HepG2 (cell line): Measurements from ENCODE around the gene PTPRQ. TPM values are rescaled to one million over a fixed set of nuclear protein-coding genes. Genes with fewer than 3 reads are reported as not detected.

Experiments
- ATAC-seq: fragments of 200-7000 bp; cut with Tn5 transposase; 3 replicates; pipeline ENCODE4 v1.9.1; 2020; ENCODE audit warnings: mild to moderate bottlenecking, moderate library complexity
- BruUV-seq: library from RNA; stranded (reverse); fragments of 400-500 nt; replicated peaks from 2 replicates; lab custom pipeline; 2021; lab: Mats Ljungman, UMichigan
- CTCF ChIA-PET: fragments of 300-600 bp; formaldehyde crosslinking; extraction: SDS; loops from one replicate; lab custom pipeline; 2021; ENCODE audit warnings: low total read pairs, inconsistent platforms, low intra/inter-chr PET ratio; lab: Yijun Ruan, JAX
- POLR2A ChIA-PET: fragments of 350-600 bp; sonication (Branson Sonifier 250); formaldehyde crosslinking; loops from one replicate; lab custom pipeline; 2020; ENCODE audit warnings: antibody characterized with exemption, inconsistent platforms; lab: Yijun Ruan, JAX
- DNase-seq: peaks from one replicate; pipeline ENCODE4 v3.0.0-alpha.2; 2015; ENCODE audit warnings: low spot score
- FAIRE-seq: peaks from 3 replicates; lab custom pipeline; 2011; peaks lifted over from hg19 to GRCh38; lab: Jason Lieb, UNC
- H2AFZ ChIP-seq: one replicate; pipeline ENCODE4 v1.6.1; 2011; ENCODE audit warnings: low read length, inconsistent platforms
- H3K27ac ChIP-seq: fragments of 300-600 bp; 3 replicates; pipeline ENCODE4 v1.8.0; 2011; ENCODE audit warnings: mixed run types, mild to moderate bottlenecking, mixed read lengths, low read length, inconsistent platforms; ENCODE audit not compliant: insufficient read depth; ENCODE audit errors: extremely low read length
- H3K27me3 ChIP-seq, 2 experiments: fragments of 200-600 bp in 1 of 2; 2 replicates in 1 of 2; 3 replicates in 1 of 2; pipeline versions ENCODE4 v1.6.0 to v1.8.0; 2011; ENCODE audit warnings: low read length in 2 of 2, mild to moderate bottlenecking in 2 of 2, moderate library complexity in 2 of 2, inconsistent platforms in 1 of 2; ENCODE audit not compliant: insufficient read depth in 2 of 2, control insufficient read depth in 1 of 2
- H3K36me3 ChIP-seq, 2 experiments: fragments of 200-600 bp in 1 of 2; replicated peaks in 1 of 2; 2 replicates in 1 of 2; 3 replicates in 1 of 2; pipeline versions ENCODE4 v1.5.1 to v1.8.0; 2011; ENCODE audit warnings: low read length in 2 of 2, inconsistent platforms in 1 of 2; ENCODE audit not compliant: insufficient read depth in 2 of 2, control insufficient read depth in 1 of 2
- H3K4me1 ChIP-seq: 2 replicates; pipeline ENCODE4 v1.5.1; 2012; ENCODE audit warnings: low read length, inconsistent platforms; ENCODE audit not compliant: insufficient read depth
- H3K4me2 ChIP-seq: 2 replicates; pipeline ENCODE4 v1.6.0; 2011; ENCODE audit warnings: low read depth, low read length, inconsistent platforms
- H3K4me3 ChIP-seq, 3 experiments: fragments of 200-600 bp in 1 of 3; sonication (generic), shearing (Covaris generic) in 1 of 3; replicated peaks in 1 of 3; 2 replicates each; pipeline ENCODE4 v1.5.1; 2011 to 2016; ENCODE audit warnings: low read length in 3 of 3, inconsistent platforms in 2 of 3, low read depth in 2 of 3, mild to moderate bottlenecking in 2 of 3, control low read depth in 1 of 3, mixed read lengths in 1 of 3; ENCODE audit not compliant: insufficient read depth in 1 of 3
- H3K79me2 ChIP-seq: one replicate; pipeline ENCODE4 v1.6.1; 2011; ENCODE audit warnings: low read length, inconsistent platforms; ENCODE audit not compliant: insufficient read depth
- H3K9ac ChIP-seq: 2 replicates; pipeline ENCODE4 v1.6.0; 2011; ENCODE audit warnings: mild to moderate bottlenecking, low read depth, low read length, inconsistent platforms; ENCODE audit not compliant: insufficient read depth
- H3K9me3 ChIP-seq: 2 replicates; pipeline ENCODE4 v1.5.1; 2012; ENCODE audit warnings: mild to moderate bottlenecking, low read length
- H4K20me1 ChIP-seq: 2 replicates; pipeline ENCODE4 v1.6.0; 2011; ENCODE audit warnings: inconsistent platforms, mild to moderate bottlenecking, low read length, moderate library complexity; ENCODE audit not compliant: insufficient read depth
- CSRNP2 ChIP-seq: sonication (generic); formaldehyde crosslinking; conservative IDR thresholded peaks from 2 replicates; pipeline ENCODE4 v1.8.0; 2022; ENCODE audit warnings: low read depth, missing genetic modification reagents
- ETV5 ChIP-seq: IDR thresholded peaks from 2 replicates; pipeline ENCODE4 v1.6.1; 2018; ENCODE audit warnings: missing biosample characterization, missing genetic modification reagents, inconsistent platforms, borderline replicate concordance
- MAFF ChIP-seq: IDR thresholded peaks from 2 replicates; pipeline ENCODE4 v1.6.1; 2011; ENCODE audit warnings: low read depth, low read length, improper control_type of control experiment
- MAZ ChIP-seq, 2 experiments: sonication (generic) in 1 of 2; formaldehyde crosslinking in 1 of 2; IDR thresholded peaks; 2 replicates each; pipeline versions ENCODE4 v1.5.0 to v1.6.1; 2012 to 2020; ENCODE audit warnings: low read depth in 2 of 2, mild to moderate bottlenecking in 2 of 2, borderline replicate concordance in 1 of 2, improper control_type of control experiment in 1 of 2, low read length in 1 of 2, missing genetic modification reagents in 1 of 2, moderate library complexity in 1 of 2
- NFE2L1 ChIP-seq: sonication (generic); formaldehyde crosslinking; IDR thresholded peaks from 2 replicates; pipeline ENCODE4 v1.4.0; 2020; ENCODE audit warnings: missing genetic modification reagents, mild to moderate bottlenecking, borderline replicate concordance
- NFKB2 ChIP-seq: sonication (generic); formaldehyde crosslinking; IDR thresholded peaks from 2 replicates; pipeline ENCODE4 v1.4.0; 2020; ENCODE audit warnings: missing genetic modification reagents, borderline replicate concordance
- NR1H2 ChIP-seq: sonication (generic); formaldehyde crosslinking; IDR thresholded peaks from 2 replicates; pipeline ENCODE4 v1.8.1; 2022; ENCODE audit warnings: low read depth, missing genetic modification reagents, borderline replicate concordance
- NRL ChIP-seq: sonication (generic); formaldehyde crosslinking; IDR thresholded peaks from 2 replicates; pipeline ENCODE4 v1.5.0; 2020; ENCODE audit warnings: missing genetic modification reagents, mild to moderate bottlenecking, moderate library complexity, borderline replicate concordance
- SAP130 ChIP-seq: IDR thresholded peaks from 2 replicates; pipeline ENCODE4 v1.6.1; 2016; ENCODE audit warnings: low read depth
- ZNF576 ChIP-seq: sonication (generic); formaldehyde crosslinking; IDR thresholded peaks from 2 replicates; pipeline ENCODE4 v1.4.0; 2020; ENCODE audit warnings: mild to moderate bottlenecking, missing genetic modification reagents
- ZSCAN22 ChIP-seq: sonication (generic); formaldehyde crosslinking; IDR thresholded peaks from 2 replicates; pipeline ENCODE4 v1.4.0; 2020; ENCODE audit warnings: mild to moderate bottlenecking, missing genetic modification reagents
- WGBS: methylation state at CpG from one replicate; pipeline ENCODE4 v1.1.6; 2017; ENCODE audit warnings: low lambda C conversion rate; 5-methylcytosine and 5-hydroxymethylcytosine counted together
- in situ Hi-C: cut with HindIII; loops from 2 replicates; pipeline ENCODE4 v1.10.0; 2017; ENCODE audit warnings: low pct_unique_long_range_greater_than_20kb; ENCODE audit not compliant: extremely low pct_ligation_motif_present
- intact Hi-C: fragments of 100-400 bp; cut with micrococcal nuclease; formaldehyde crosslinking; loops from one replicate; pipeline ENCODE4 v1.10.0; 2022; ENCODE audit not compliant: unreplicated experiment
- polyA plus RNA-seq, 8 experiments: library from polyadenylated mRNA; depleted of rRNA in 3 of 8; stranded (reverse) in 7 of 8; unstranded in 1 of 8; fragments of >200 nt; fragmentation: Illumina TruSeq in 4 of 8; extraction: Trizol in 4 of 8; gene quantifications; 2 replicates each; pipeline versions ENCODE4 v1.2.1 to v1.2.3, GENCODE V29; 2011 to 2016; ENCODE audit warnings: low read depth in 4 of 8, missing spikeins in 1 of 8, mixed read lengths in 1 of 8; ENCODE audit not compliant: insufficient read depth in 1 of 8
- total RNA-seq, 5 experiments: library from RNA; depleted of rRNA; stranded (reverse); fragments of >200 nt; fragmentation: Illumina TruSeq; extraction: Trizol; gene quantifications; 2 replicates each; pipeline ENCODE4 v1.2.3, GENCODE V29; 2016; ENCODE audit warnings: low read depth in 1 of 5
- TF ChIP-seq, protein P1 (sequence below): sonication (generic); formaldehyde crosslinking; IDR thresholded peaks from 2 replicates; pipeline ENCODE4 v1.4.0; 2020; ENCODE audit warnings: missing genetic modification reagents
- TF ChIP-seq, protein P2 (sequence below): sonication (generic); formaldehyde crosslinking; conservative IDR thresholded peaks from 2 replicates; pipeline ENCODE4 v1.8.1; 2023; ENCODE audit warnings: missing genetic modification reagents

The PTPRQ gene
- total and polyA plus RNA-seq, 2 of the 13 experiments (the other 11 are each of a cell fraction or from before 2014, with no cell fraction given) = not detected

- no peaks in the 10 kb centered on the region for H3K36me3 ChIP-seq
- 0% methylated on average over 3 of the region's 3 CpGs for WGBS
- ChIA-PET CTCF (no interaction called here), POLR2A (no interaction called here)
- ATAC-seq (no peak), DNase-seq (no peak), FAIRE-seq (no peak)
- H3K79me2 ChIP-seq = no peaks in the 10 kb centered on the region
- H3K4me1 ChIP-seq = no peaks in the 10 kb centered on the region
- no peak overlapping the region for H3K4me2 ChIP-seq
- no peak for TF ChIP-seq ZSCAN22 (CRISPR knock-in tag)
- TF ChIP-seq MAFF = no peak
- no peak for TF ChIP-seq MAZ (IDR thresholded peaks at IDR 0.05; ENCODE audit: borderline replicate concordance, low read depth, low read length)
- no peak for TF ChIP-seq MAZ (CRISPR knock-in tag; IDR thresholded peaks at IDR 0.05; ENCODE audit: low read depth)
- TF ChIP-seq NR1H2 (CRISPR knock-in tag) = no peak
- no peak for TF ChIP-seq SAP130
- TF ChIP-seq, protein P1, sequence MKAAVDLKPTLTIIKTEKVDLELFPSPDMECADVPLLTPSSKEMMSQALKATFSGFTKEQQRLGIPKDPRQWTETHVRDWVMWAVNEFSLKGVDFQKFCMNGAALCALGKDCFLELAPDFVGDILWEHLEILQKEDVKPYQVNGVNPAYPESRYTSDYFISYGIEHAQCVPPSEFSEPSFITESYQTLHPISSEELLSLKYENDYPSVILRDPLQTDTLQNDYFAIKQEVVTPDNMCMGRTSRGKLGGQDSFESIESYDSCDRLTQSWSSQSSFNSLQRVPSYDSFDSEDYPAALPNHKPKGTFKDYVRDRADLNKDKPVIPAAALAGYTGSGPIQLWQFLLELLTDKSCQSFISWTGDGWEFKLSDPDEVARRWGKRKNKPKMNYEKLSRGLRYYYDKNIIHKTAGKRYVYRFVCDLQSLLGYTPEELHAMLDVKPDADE (CRISPR knock-in tag) = no peak
- TF ChIP-seq NFE2L1 (CRISPR knock-in tag) = no peak
- no peak for TF ChIP-seq ETV5 (CRISPR knock-in tag)
- no peak for TF ChIP-seq ZNF576 (CRISPR knock-in tag)
- TF ChIP-seq CSRNP2 (CRISPR knock-in tag) = no peak
- TF ChIP-seq NFKB2 (CRISPR knock-in tag) = no peak
- no peak for TF ChIP-seq NRL (CRISPR knock-in tag)
- TF ChIP-seq, protein P2, sequence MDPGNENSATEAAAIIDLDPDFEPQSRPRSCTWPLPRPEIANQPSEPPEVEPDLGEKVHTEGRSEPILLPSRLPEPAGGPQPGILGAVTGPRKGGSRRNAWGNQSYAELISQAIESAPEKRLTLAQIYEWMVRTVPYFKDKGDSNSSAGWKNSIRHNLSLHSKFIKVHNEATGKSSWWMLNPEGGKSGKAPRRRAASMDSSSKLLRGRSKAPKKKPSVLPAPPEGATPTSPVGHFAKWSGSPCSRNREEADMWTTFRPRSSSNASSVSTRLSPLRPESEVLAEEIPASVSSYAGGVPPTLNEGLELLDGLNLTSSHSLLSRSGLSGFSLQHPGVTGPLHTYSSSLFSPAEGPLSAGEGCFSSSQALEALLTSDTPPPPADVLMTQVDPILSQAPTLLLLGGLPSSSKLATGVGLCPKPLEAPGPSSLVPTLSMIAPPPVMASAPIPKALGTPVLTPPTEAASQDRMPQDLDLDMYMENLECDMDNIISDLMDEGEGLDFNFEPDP = no peak
- no TSS peak for BruUV-seq
- no peaks in the 10 kb centered on the region for H4K20me1 ChIP-seq
- no peak overlapping the region for H3K27ac ChIP-seq
- H3K4me3 ChIP-seq = no peak overlapping the region
- in situ Hi-C loops = no loop called here
- no peak overlapping the region for H3K9ac ChIP-seq
- intact Hi-C loops = no loop called here
- no peak overlapping the region for H2AFZ ChIP-seq
- H3K9me3 ChIP-seq = no peaks in the 10 kb centered on the region
- no peaks in the 10 kb centered on the region for H3K27me3 ChIP-seq
These were observed 105.3 kb downstream of the PTPRQ start for GRCh38 chr12:80549298-80549697.
